IMR-90 (cell line): ENCODE measurements around the gene ZNF175. TPM values are rescaled to one million over a fixed set of nuclear protein-coding genes. Genes with fewer than 3 reads are reported as not detected.

Experiments
- ATAC-seq: fragments of 200-7000 bp; cut with Tn5 transposase; 2 replicates; pipeline ENCODE4 v1.9.1; 2020; ENCODE audit warnings: low read depth, mild to moderate bottlenecking, moderate library complexity
- BruUV-seq: library from RNA; stranded (reverse); fragments of 400-500 nt; replicated peaks from 2 replicates; lab custom pipeline; 2021; lab: Mats Ljungman, UMichigan
- CTCF ChIA-PET: fragments of 300-600 bp; formaldehyde crosslinking; extraction: SDS; loops from one replicate; lab custom pipeline; 2021; ENCODE audit warnings: antibody characterized with exemption; lab: Yijun Ruan, JAX
- POLR2A ChIA-PET: fragments of 300-600 bp; sonication (Branson Sonifier 250); formaldehyde crosslinking; loops from one replicate; lab custom pipeline; 2022; ENCODE audit warnings: antibody characterized with exemption; ENCODE audit not compliant: unreplicated experiment; lab: Charles Lee
- DNase-seq: peaks from one replicate; pipeline ENCODE4 v3.0.0; 2013
- H2AFZ ChIP-seq: replicated peaks from 2 replicates; pipeline ENCODE3; 2013; ENCODE audit warnings: low read length, mild to moderate bottlenecking; ENCODE audit not compliant: poor library complexity
- H2AK5ac ChIP-seq: 2 replicates; pipeline ENCODE4 v1.6.1; 2013; ENCODE audit warnings: low read depth, low read length, inconsistent platforms
- H2AK9ac ChIP-seq: replicated peaks from 2 replicates; pipeline ENCODE3; 2013; ENCODE audit warnings: mild to moderate bottlenecking, low read depth, low read length, moderate library complexity; ENCODE audit not compliant: poor library complexity
- H2BK120ac ChIP-seq: 2 replicates; pipeline ENCODE4 v1.6.1; 2013; ENCODE audit warnings: low read depth, low read length, inconsistent platforms
- H2BK15ac ChIP-seq: 3 replicates; pipeline ENCODE4 v1.6.1; 2013; ENCODE audit warnings: low read depth, low read length, inconsistent platforms
- H2BK20ac ChIP-seq: 2 replicates; pipeline ENCODE4 v1.6.1; 2013; ENCODE audit warnings: low read depth, mild to moderate bottlenecking, inconsistent platforms, low read length, moderate library complexity
- H2BK5ac ChIP-seq: 2 replicates; pipeline ENCODE4 v1.6.1; 2013; ENCODE audit warnings: mild to moderate bottlenecking, low read depth, low read length, inconsistent platforms; ENCODE audit not compliant: poor library complexity, severe bottlenecking
- H3K14ac ChIP-seq: replicated peaks from 2 replicates; pipeline ENCODE4 v1.6.1; 2013; ENCODE audit warnings: low read depth, low read length, inconsistent platforms
- H3K18ac ChIP-seq: 2 replicates; pipeline ENCODE4 v1.6.1; 2013; ENCODE audit warnings: low read depth, low read length, control low read depth
- H3K23ac ChIP-seq: 2 replicates; pipeline ENCODE4 v1.6.1; 2013; ENCODE audit warnings: low read depth, low read length, inconsistent platforms
- H3K27ac ChIP-seq: 2 replicates; pipeline ENCODE4 v1.5.1; 2013; ENCODE audit warnings: mild to moderate bottlenecking, control low read depth, low read length; ENCODE audit not compliant: insufficient read depth
- H3K27me3 ChIP-seq: 2 replicates; pipeline ENCODE4 v1.6.1; 2013; ENCODE audit warnings: low read length; ENCODE audit not compliant: control insufficient read depth, insufficient read depth
- H3K36me3 ChIP-seq: 2 replicates; pipeline ENCODE4 v1.6.1; 2013; ENCODE audit warnings: low read length, mixed read lengths; ENCODE audit not compliant: control insufficient read depth, insufficient read depth
- H3K4ac ChIP-seq: 2 replicates; pipeline ENCODE4 v1.6.1; 2013; ENCODE audit warnings: low read depth, low read length, inconsistent platforms
- H3K4me1 ChIP-seq: 2 replicates; pipeline ENCODE4 v1.6.1; 2013; ENCODE audit warnings: low read length, mixed read lengths; ENCODE audit not compliant: control insufficient read depth, insufficient read depth
- H3K4me2 ChIP-seq: 2 replicates; pipeline ENCODE4 v1.6.1; 2013; ENCODE audit warnings: low read depth, mild to moderate bottlenecking, control low read depth, low read length, moderate library complexity
- H3K4me3 ChIP-seq: 2 replicates; pipeline ENCODE4 v1.5.1; 2013; ENCODE audit warnings: low read depth, mild to moderate bottlenecking, control low read depth, low read length, moderate library complexity; ENCODE audit not compliant: insufficient read depth
- H3K56ac ChIP-seq: 2 replicates; pipeline ENCODE4 v1.6.1; 2013; ENCODE audit warnings: low read length, inconsistent platforms; ENCODE audit not compliant: insufficient read depth; ENCODE audit errors: extremely low read depth
- H3K79me1 ChIP-seq, 2 experiments: 2 replicates each; pipeline ENCODE4 v1.6.1; 2013; ENCODE audit warnings: low read length in 2 of 2, inconsistent platforms in 1 of 2, low read depth in 1 of 2
- H3K9ac ChIP-seq: 2 replicates; pipeline ENCODE4 v1.6.1; 2013; ENCODE audit warnings: low read depth, low read length, control low read depth
- H3K9me1 ChIP-seq: 2 replicates; pipeline ENCODE4 v1.6.1; 2013; ENCODE audit warnings: low read length, inconsistent platforms; ENCODE audit not compliant: insufficient read depth
- H3K9me3 ChIP-seq: 2 replicates; pipeline ENCODE4 v1.6.1; 2013; ENCODE audit warnings: low read length; ENCODE audit not compliant: control insufficient read depth, insufficient read depth
- H4K20me1 ChIP-seq: 2 replicates; pipeline ENCODE4 v1.6.1; 2013; ENCODE audit warnings: low read length, inconsistent platforms; ENCODE audit not compliant: insufficient read depth
- H4K5ac ChIP-seq: 2 replicates; pipeline ENCODE4 v1.6.1; 2013; ENCODE audit warnings: mild to moderate bottlenecking, low read depth, low read length, control low read depth
- H4K8ac ChIP-seq, 2 experiments: 2 replicates each; pipeline ENCODE4 v1.6.1; 2013; ENCODE audit warnings: low read depth in 2 of 2, low read length in 2 of 2, control low read depth in 1 of 2, inconsistent platforms in 1 of 2
- H4K91ac ChIP-seq: 2 replicates; pipeline ENCODE4 v1.6.1; 2013; ENCODE audit warnings: low read depth, low read length, inconsistent platforms; ENCODE audit not compliant: insufficient read depth
- BHLHE40 ChIP-seq: fragments of 150-350 bp; IDR thresholded peaks from 2 replicates; pipeline ENCODE4 v1.6.1; 2016; ENCODE audit warnings: mild to moderate bottlenecking, low read depth, low read length
- CHD1 ChIP-seq: IDR thresholded peaks from 2 replicates; pipeline ENCODE4 v1.6.1; 2012; ENCODE audit warnings: low read depth, low read length, improper control_type of control experiment
- ELK1 ChIP-seq: fragments of 150-350 bp; IDR thresholded peaks from 2 replicates; pipeline ENCODE4 v1.6.1; 2016; ENCODE audit warnings: low read depth, mild to moderate bottlenecking, low read length, moderate library complexity, borderline replicate concordance
- FOS ChIP-seq: fragments of 150-350 bp; IDR thresholded peaks from 2 replicates; pipeline ENCODE4 v1.6.1; 2016; ENCODE audit warnings: low read depth, low read length
- MAFK ChIP-seq: IDR thresholded peaks from 2 replicates; pipeline ENCODE4 v1.6.1; 2012; ENCODE audit warnings: low read depth, low read length, improper control_type of control experiment
- MXI1 ChIP-seq: IDR thresholded peaks from 2 replicates; pipeline ENCODE4 v1.6.1; 2012; ENCODE audit warnings: low read depth, mild to moderate bottlenecking, low read length, moderate library complexity, borderline replicate concordance
- NFE2L2 ChIP-seq: fragments of 150-350 bp; IDR thresholded peaks from 2 replicates; pipeline ENCODE4 v1.6.1; 2016; ENCODE audit warnings: low read depth, mild to moderate bottlenecking, low read length
- RAD21 ChIP-seq: IDR thresholded peaks from 2 replicates; pipeline ENCODE4 v1.6.1; 2012; ENCODE audit warnings: low read length, improper control_type of control experiment
- RCOR1 ChIP-seq: IDR thresholded peaks from 2 replicates; pipeline ENCODE4 v1.6.1; 2012; ENCODE audit warnings: mild to moderate bottlenecking, low read length, improper control_type of control experiment; ENCODE audit not compliant: insufficient replicate concordance
- WGBS, 2 experiments: methylation state at CpG; one replicate each; pipeline versions ENCODE4 v1.1.5 to v1.1.7; 2013; ENCODE audit warnings: missing lambda C conversion rate in 2 of 2; ENCODE audit not compliant: insufficient read length in 1 of 2; ENCODE audit errors: extremely low coverage in 2 of 2; 5-methylcytosine and 5-hydroxymethylcytosine counted together
- dilution Hi-C: fragments of 300-500 bp; cut with HindIII; formaldehyde crosslinking; loops from one replicate; pipeline ENCODE4 v1.14.3; 2018; ENCODE audit warnings: low sequenced_read_pairs; ENCODE audit not compliant: unreplicated experiment
- in situ Hi-C: fragments of 300-500 bp; cut with MboI; formaldehyde crosslinking; loops from 3 replicates; pipeline ENCODE4 v1.14.3; 2019; ENCODE audit warnings: low sequenced_read_pairs, inconsistent platforms, mixed read lengths
- intact Hi-C: fragments of 100-400 bp; cut with micrococcal nuclease; formaldehyde crosslinking; loops from 2 replicates; pipeline ENCODE4 v1.10.0; 2022
- polyA plus RNA-seq, 3 experiments: library from polyadenylated mRNA; depleted of rRNA; stranded (reverse); fragments of >200 nt; gene quantifications; 2 replicates each; pipeline ENCODE4 v1.2.3, GENCODE V29; 2012; ENCODE audit warnings: low replicate concordance in 1 of 3
- total RNA-seq: library from RNA; depleted of rRNA; stranded (reverse); fragments of >200 nt; gene quantifications from 2 replicates; pipeline ENCODE4 v1.2.3, GENCODE V29; 2012
- TF ChIP-seq, protein P1 (sequence below): fragments of 150-350 bp; IDR thresholded peaks from 2 replicates; pipeline ENCODE4 v1.6.1; 2017; ENCODE audit warnings: mild to moderate bottlenecking, antibody characterized with exemption, low read length, low read depth

Gene ZNF175
- total and polyA plus RNA-seq, 2 of the 4 experiments (the other 2 are of a cell fraction) = 3.6 to 8.4 TPM

GRCh38 chr19:51541458-51542357, 29.4 kb upstream of the ZNF175 start:
- no peak overlapping the region for H3K27ac ChIP-seq
- no peaks in the 10 kb centered on the region for H4K20me1 ChIP-seq
- dilution Hi-C loops (no loop called here), intact Hi-C loops (no loop called here), in situ Hi-C loops (no loop called here)
- no peak overlapping the region for H3K23ac ChIP-seq
- ATAC-seq (no peak), DNase-seq (no peak)
- no peak overlapping the region for H4K8ac ChIP-seq
- H3K79me1 ChIP-seq = no peaks in the 10 kb centered on the region
- WGBS, 2 experiments = no CpG with 5 or more reads among the region's 10 CpGs
- no peak overlapping the region for H3K4me3 ChIP-seq
- POLR2A ChIA-PET = no interaction called here
- H3K14ac ChIP-seq = no peak overlapping the region
- no peak overlapping the region for H2AK9ac ChIP-seq
- H4K5ac ChIP-seq = no peak overlapping the region
- no TSS peak for BruUV-seq
- H3K36me3 ChIP-seq = no peaks in the 10 kb centered on the region
- H2AFZ ChIP-seq = no peak overlapping the region
- H2BK120ac ChIP-seq = no peak overlapping the region
- no peak overlapping the region for H2AK5ac ChIP-seq
- H4K91ac ChIP-seq = no peak overlapping the region
- H3K4me2 ChIP-seq = no peak overlapping the region
- no peak overlapping the region for H3K56ac ChIP-seq
- CTCF ChIA-PET = interaction anchor here (0.6 kb wide), 1 partner anchor 104 kb away, joined by 9 read pairs; no protein-coding TSS in a partner anchor
- TF ChIP-seq MXI1 (no peak), FOS (no peak), BHLHE40 (no peak), MAFK (no peak), RAD21 (no peak), ELK1 (no peak), CHD1 (no peak), NFE2L2 (no peak), RCOR1 (no peak)
- TF ChIP-seq, protein P1, sequence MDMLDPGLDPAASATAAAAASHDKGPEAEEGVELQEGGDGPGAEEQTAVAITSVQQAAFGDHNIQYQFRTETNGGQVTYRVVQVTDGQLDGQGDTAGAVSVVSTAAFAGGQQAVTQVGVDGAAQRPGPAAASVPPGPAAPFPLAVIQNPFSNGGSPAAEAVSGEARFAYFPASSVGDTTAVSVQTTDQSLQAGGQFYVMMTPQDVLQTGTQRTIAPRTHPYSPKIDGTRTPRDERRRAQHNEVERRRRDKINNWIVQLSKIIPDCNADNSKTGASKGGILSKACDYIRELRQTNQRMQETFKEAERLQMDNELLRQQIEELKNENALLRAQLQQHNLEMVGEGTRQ = no peak
- H3K9me3 ChIP-seq = no peaks in the 10 kb centered on the region
- no peak overlapping the region for H2BK5ac ChIP-seq
- no peaks in the 10 kb centered on the region for H3K4me1 ChIP-seq
- no peak overlapping the region for H3K9ac ChIP-seq
- no peak overlapping the region for H3K4ac ChIP-seq
- H3K27me3 ChIP-seq = no peaks in the 10 kb centered on the region
- no peak overlapping the region for H3K18ac ChIP-seq
- no peak overlapping the region for H2BK20ac ChIP-seq
- H3K9me1 ChIP-seq = no peaks in the 10 kb centered on the region
- H2BK15ac ChIP-seq = no peak overlapping the region
